ENCODE results near the gene PELO. TPM values are rescaled to one million over a fixed set of nuclear protein-coding genes. Genes with fewer than 3 reads are reported as not detected.

Gene PELO
- total and polyA plus RNA-seq, 2 donors (not counting 3 experiments of a cell fraction or from before 2014, with no cell fraction given): 8.6 to 13.2 TPM

DNA sequence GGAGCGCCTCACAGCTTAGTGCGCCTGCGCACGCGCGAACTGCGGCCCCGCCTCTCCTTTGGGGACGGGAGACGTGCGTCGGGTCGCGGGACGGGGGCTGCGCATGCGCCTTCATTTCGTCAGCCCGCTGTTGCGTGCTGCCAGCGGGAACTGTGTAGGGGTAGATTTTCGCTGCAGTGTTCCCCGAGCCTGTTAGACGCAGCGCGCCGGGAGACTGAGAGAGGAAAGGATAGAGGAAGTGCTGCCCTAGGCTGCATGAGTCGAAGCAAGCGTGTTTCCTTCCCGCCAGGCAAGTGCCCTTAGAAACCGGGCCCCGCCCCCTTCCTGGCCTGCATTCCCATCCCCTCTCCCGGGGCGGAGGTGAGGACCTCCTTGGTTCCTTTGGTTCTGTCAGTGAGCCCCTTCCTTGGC is 12.3 kb downstream of the PELO start:
- TF ChIP-seq POLR2AphosphoS5 (IDR thresholded peaks at IDR 0.05; ENCODE audit: insufficient read depth, low read depth, low read length): peak; percentile 74
- TF ChIP-seq POLR2A (IDR thresholded peaks at IDR 0.05; ENCODE audit: low read depth, low read length): peak; percentile 69
- TF ChIP-seq FOS (IDR thresholded peaks at IDR 0.05; ENCODE audit: borderline replicate concordance, insufficient read depth, low read length): no peak
- TF ChIP-seq, protein P1, sequence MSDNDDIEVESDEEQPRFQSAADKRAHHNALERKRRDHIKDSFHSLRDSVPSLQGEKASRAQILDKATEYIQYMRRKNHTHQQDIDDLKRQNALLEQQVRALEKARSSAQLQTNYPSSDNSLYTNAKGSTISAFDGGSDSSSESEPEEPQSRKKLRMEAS (IDR thresholded peaks at IDR 0.05; ENCODE audit: insufficient read depth, insufficient read length): peak; percentile 12
- Histone ChIP-seq H4K20me1 (replicated peaks; ENCODE audit: control insufficient read depth, extremely low read depth, insufficient read depth, low read length) (no peaks in the 10 kb centered on the region), H3K4me1 (ENCODE audit: control insufficient read depth, extremely low read depth, insufficient read depth, low read length) (peaks cover 25% of the 10 kb centered on the region), H3K4me3 (replicated peaks in 1 of 3; ENCODE audit: insufficient read depth in 1 of 3, low read depth in 1 of 3, low read length in 3 of 3) (peak overlapping the region; percentile 66 to 90 (median 69)), H3K9me3 (replicated peaks; ENCODE audit: control insufficient read depth, insufficient read depth, low read length) (no peaks in the 10 kb centered on the region), H2AFZ (ENCODE audit: low read depth, low read length) (peak overlapping the region; percentile 0), H3K27ac (ENCODE audit: insufficient read depth, low read depth, low read length) (peak overlapping the region; percentile 57), H3K36me3 (ENCODE audit: control insufficient read depth in 2 of 2, extremely low read depth in 1 of 2, insufficient read depth in 2 of 2, low read length in 2 of 2) (no peaks in the 10 kb centered on the region), H3K4me2 (ENCODE audit: insufficient read depth, low read length) (peak overlapping the region; percentile 91), H3K27me3 (ENCODE audit: control insufficient read depth in 2 of 2, insufficient read depth in 2 of 2, low read length in 2 of 2) (no peaks in the 10 kb centered on the region), H3K9ac (replicated peaks; ENCODE audit: extremely low read depth, insufficient read depth, low read length) (peak overlapping the region; percentile 37), H3K9me1 (replicated peaks; ENCODE audit: control insufficient read depth, extremely low read depth, insufficient read depth, low read length) (no peaks in the 10 kb centered on the region), H3K79me2 (ENCODE audit: control insufficient read depth, insufficient read depth, low read length) (peaks cover 37% of the 10 kb centered on the region)
- DNase-seq (ENCODE audit: low read depth, low spot score) (peak; percentile 96), FAIRE-seq (peak; percentile 82)
- dilution Hi-C loops (cut with MboI; ENCODE audit: extremely low pct_ligation_motif_present, low sequenced_read_pairs) (no loop called here), intact Hi-C loops (cut with micrococcal nuclease) (loop anchor here (1.0 to 5.0 kb wide), 8 partner anchors 12 to 309 kb away; partner anchors contain the start of gene MOCS2)
- ChIA-PET POLR2A (interaction anchor here (0.8 kb wide), 1 partner anchor 74 kb away, joined by 3 read pairs; no protein-coding TSS in a partner anchor), CTCF (interaction anchor here (1.0 to 4.6 kb wide), 12 partner anchors 10 to 136 kb away, joined by 3 to 71 read pairs (median 6); partner anchors contain the start of genes ITGA1 and PELO)
- no TSS peak for BruUV-seq (replicated peaks)

DNA sequence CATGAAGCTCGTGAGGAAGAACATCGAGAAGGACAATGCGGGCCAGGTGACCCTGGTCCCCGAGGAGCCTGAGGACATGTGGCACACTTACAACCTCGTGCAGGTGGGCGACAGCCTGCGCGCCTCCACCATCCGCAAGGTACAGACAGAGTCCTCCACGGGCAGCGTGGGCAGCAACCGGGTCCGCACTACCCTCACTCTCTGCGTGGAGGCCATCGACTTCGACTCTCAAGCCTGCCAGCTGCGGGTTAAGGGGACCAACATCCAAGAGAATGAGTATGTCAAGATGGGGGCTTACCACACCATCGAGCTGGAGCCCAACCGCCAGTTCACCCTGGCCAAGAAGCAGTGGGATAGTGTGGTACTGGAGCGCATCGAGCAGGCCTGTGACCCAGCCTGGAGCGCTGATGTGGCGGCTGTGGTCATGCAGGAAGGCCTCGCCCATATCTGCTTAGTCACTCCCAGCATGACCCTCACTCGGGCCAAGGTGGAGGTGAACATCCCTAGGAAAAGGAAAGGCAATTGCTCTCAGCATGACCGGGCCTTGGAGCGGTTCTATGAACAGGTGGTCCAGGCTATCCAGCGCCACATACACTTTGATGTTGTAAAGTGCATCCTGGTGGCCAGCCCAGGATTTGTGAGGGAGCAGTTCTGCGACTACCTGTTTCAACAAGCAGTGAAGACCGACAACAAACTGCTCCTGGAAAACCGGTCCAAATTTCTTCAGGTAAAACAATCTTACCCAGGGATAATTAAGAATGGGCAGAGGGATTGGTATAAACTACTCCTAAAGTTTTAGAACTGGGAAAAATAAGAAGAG is 12.9 kb downstream of the PELO start:
- Histone ChIP-seq H4K20me1 (replicated peaks; ENCODE audit: control insufficient read depth, extremely low read depth, insufficient read depth, low read length) (no peaks in the 10 kb centered on the region), H3K9me3 (replicated peaks; ENCODE audit: control insufficient read depth, insufficient read depth, low read length) (no peaks in the 10 kb centered on the region), H3K4me3 (replicated peaks in 1 of 3; ENCODE audit: insufficient read depth in 1 of 3, low read depth in 1 of 3, low read length in 3 of 3) (peak overlapping the region; percentile 4 to 90 (median 66)), H3K27ac (ENCODE audit: insufficient read depth, low read depth, low read length) (peak overlapping the region; percentile 57), H3K9me1 (replicated peaks; ENCODE audit: control insufficient read depth, extremely low read depth, insufficient read depth, low read length) (no peaks in the 10 kb centered on the region), H3K36me3 (ENCODE audit: control insufficient read depth in 2 of 2, extremely low read depth in 1 of 2, insufficient read depth in 2 of 2, low read length in 2 of 2) (no peaks in the 10 kb centered on the region), H3K4me2 (ENCODE audit: insufficient read depth, low read length) (peak overlapping the region; percentile 91), H3K4me1 (ENCODE audit: control insufficient read depth, extremely low read depth, insufficient read depth, low read length) (peaks cover 25% of the 10 kb centered on the region), H3K27me3 (ENCODE audit: control insufficient read depth in 2 of 2, insufficient read depth in 2 of 2, low read length in 2 of 2) (no peaks in the 10 kb centered on the region), H3K9ac (replicated peaks; ENCODE audit: extremely low read depth, insufficient read depth, low read length) (peak overlapping the region; percentile 37), H3K79me2 (ENCODE audit: control insufficient read depth, insufficient read depth, low read length) (peaks cover 38% of the 10 kb centered on the region), H2AFZ (ENCODE audit: low read depth, low read length) (peak overlapping the region; percentile 0)
- TF ChIP-seq JUN (IDR thresholded peaks at IDR 0.05; ENCODE audit: borderline replicate concordance, insufficient read depth, insufficient read length, low read depth) (no peak), MYC (IDR thresholded peaks at IDR 0.05; ENCODE audit: low read depth, low read length) (no peak), POLR2A (IDR thresholded peaks at IDR 0.05; ENCODE audit: low read depth, low read length) (no peak), GATA2 (IDR thresholded peaks at IDR 0.05; ENCODE audit: insufficient read depth, insufficient read length, low read depth, low read length) (no peak), POLR2AphosphoS5 (IDR thresholded peaks at IDR 0.05; ENCODE audit: insufficient read depth, low read depth, low read length) (peak; percentile 42), FOS (IDR thresholded peaks at IDR 0.05; ENCODE audit: borderline replicate concordance, insufficient read depth, low read length) (peak; percentile 46), EZH2 (IDR thresholded peaks at IDR 0.05; ENCODE audit: borderline replicate concordance, low read depth, low read length, severe bottlenecking) (no peak)
- TF ChIP-seq, protein P2, sequence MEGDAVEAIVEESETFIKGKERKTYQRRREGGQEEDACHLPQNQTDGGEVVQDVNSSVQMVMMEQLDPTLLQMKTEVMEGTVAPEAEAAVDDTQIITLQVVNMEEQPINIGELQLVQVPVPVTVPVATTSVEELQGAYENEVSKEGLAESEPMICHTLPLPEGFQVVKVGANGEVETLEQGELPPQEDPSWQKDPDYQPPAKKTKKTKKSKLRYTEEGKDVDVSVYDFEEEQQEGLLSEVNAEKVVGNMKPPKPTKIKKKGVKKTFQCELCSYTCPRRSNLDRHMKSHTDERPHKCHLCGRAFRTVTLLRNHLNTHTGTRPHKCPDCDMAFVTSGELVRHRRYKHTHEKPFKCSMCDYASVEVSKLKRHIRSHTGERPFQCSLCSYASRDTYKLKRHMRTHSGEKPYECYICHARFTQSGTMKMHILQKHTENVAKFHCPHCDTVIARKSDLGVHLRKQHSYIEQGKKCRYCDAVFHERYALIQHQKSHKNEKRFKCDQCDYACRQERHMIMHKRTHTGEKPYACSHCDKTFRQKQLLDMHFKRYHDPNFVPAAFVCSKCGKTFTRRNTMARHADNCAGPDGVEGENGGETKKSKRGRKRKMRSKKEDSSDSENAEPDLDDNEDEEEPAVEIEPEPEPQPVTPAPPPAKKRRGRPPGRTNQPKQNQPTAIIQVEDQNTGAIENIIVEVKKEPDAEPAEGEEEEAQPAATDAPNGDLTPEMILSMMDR (IDR thresholded peaks at IDR 0.05; ENCODE audit: extremely low read depth in 1 of 2, insufficient read depth in 1 of 2, low read depth in 1 of 2, low read length in 2 of 2): peak in 1 of 2 donors; percentile 10
- TF ChIP-seq, protein P1 (IDR thresholded peaks at IDR 0.05; ENCODE audit: insufficient read depth, insufficient read length): peak; percentile 3
- intact Hi-C loops (cut with micrococcal nuclease) (loop anchor here (1.0 to 5.0 kb wide), 6 partner anchors 36 to 309 kb away; partner anchors contain the start of gene MOCS2), dilution Hi-C loops (cut with MboI; ENCODE audit: extremely low pct_ligation_motif_present, low sequenced_read_pairs) (no loop called here)
- ChIA-PET POLR2A (no interaction called here), CTCF (interaction anchor here (1.0 to 4.6 kb wide), 12 partner anchors 8 to 136 kb away, joined by 3 to 71 read pairs (median 6); partner anchors contain the start of genes ITGA1 and PELO)
- DNase-seq (ENCODE audit: low read depth, low spot score) (peak; percentile 71), FAIRE-seq (no peak)
- TSS peak; percentile 86 for BruUV-seq (replicated peaks)

Measured in endothelial cell of umbilical vein (primary cell).